IMR-90 (cell line): Measurements from ENCODE around the gene CELA1.

Experiments
- BHLHE40 ChIP-seq: fragments of 150-350 bp; IDR thresholded peaks from 2 replicates; pipeline ENCODE4 v1.6.1; 2016; ENCODE audit warnings: mild to moderate bottlenecking, low read depth, low read length
- CEBPB ChIP-seq: IDR thresholded peaks from 2 replicates; pipeline ENCODE4 v1.6.1; 2012; ENCODE audit warnings: low read depth, low read length, improper control_type of control experiment
- CHD1 ChIP-seq: IDR thresholded peaks from 2 replicates; pipeline ENCODE4 v1.6.1; 2012; ENCODE audit warnings: low read depth, low read length, improper control_type of control experiment
- FOS ChIP-seq: fragments of 150-350 bp; IDR thresholded peaks from 2 replicates; pipeline ENCODE4 v1.6.1; 2016; ENCODE audit warnings: low read depth, low read length
- MAFK ChIP-seq: IDR thresholded peaks from 2 replicates; pipeline ENCODE4 v1.6.1; 2012; ENCODE audit warnings: low read depth, low read length, improper control_type of control experiment
- MXI1 ChIP-seq: IDR thresholded peaks from 2 replicates; pipeline ENCODE4 v1.6.1; 2012; ENCODE audit warnings: low read depth, mild to moderate bottlenecking, low read length, moderate library complexity, borderline replicate concordance
- POLR2A ChIP-seq: IDR thresholded peaks from 2 replicates; pipeline ENCODE4 v1.6.1; 2012; ENCODE audit warnings: mild to moderate bottlenecking, low read depth, low read length
- RAD21 ChIP-seq: IDR thresholded peaks from 2 replicates; pipeline ENCODE4 v1.6.1; 2012; ENCODE audit warnings: low read length, improper control_type of control experiment
- RFX5 ChIP-seq: IDR thresholded peaks from 2 replicates; pipeline ENCODE4 v1.8.0; 2012; ENCODE audit warnings: low read depth, mild to moderate bottlenecking, low read length, moderate library complexity
- SMC3 ChIP-seq: fragments of 150-350 bp; IDR thresholded peaks from 2 replicates; pipeline ENCODE4 v1.6.1; 2016; ENCODE audit warnings: low read depth, mild to moderate bottlenecking, antibody characterized with exemption, low read length, moderate library complexity
- TF ChIP-seq, protein P1 (sequence below): conservative IDR thresholded peaks from 2 replicates; pipeline ENCODE4 v1.5.1; 2012; ENCODE audit warnings: mild to moderate bottlenecking, low read depth, low read length, improper control_type of control experiment
- TF ChIP-seq, protein P2 (sequence below): fragments of 150-350 bp; IDR thresholded peaks from 2 replicates; pipeline ENCODE4 v1.6.1; 2017; ENCODE audit warnings: mild to moderate bottlenecking, antibody characterized with exemption, low read length, low read depth
- TF ChIP-seq, protein P3 (sequence below): fragments of 150-350 bp; IDR thresholded peaks from 2 replicates; pipeline ENCODE4 v1.6.1; 2016; ENCODE audit warnings: low read depth, mild to moderate bottlenecking, low read length, moderate library complexity, borderline replicate concordance

DNA sequence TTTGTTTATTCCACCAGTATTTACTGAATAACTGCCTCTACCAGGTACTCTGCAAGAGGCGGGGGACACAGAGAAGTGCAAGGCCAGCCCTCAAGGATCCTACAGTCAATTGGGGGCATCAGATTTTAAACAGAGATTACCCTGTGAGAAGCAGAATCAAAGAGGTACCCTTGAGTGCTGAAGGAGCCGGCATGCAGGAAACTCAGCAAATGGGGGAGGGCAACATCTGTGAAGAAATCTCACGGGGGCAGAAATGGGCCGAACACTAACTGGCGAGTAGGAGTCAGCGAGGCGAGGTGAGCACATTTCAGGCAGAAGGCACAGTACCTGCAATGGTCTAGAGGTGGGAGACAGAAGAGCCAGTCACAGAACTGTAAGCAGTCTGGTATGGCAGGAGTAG is 35.7 kb upstream of the CELA1 start:
- TF ChIP-seq, protein P1, sequence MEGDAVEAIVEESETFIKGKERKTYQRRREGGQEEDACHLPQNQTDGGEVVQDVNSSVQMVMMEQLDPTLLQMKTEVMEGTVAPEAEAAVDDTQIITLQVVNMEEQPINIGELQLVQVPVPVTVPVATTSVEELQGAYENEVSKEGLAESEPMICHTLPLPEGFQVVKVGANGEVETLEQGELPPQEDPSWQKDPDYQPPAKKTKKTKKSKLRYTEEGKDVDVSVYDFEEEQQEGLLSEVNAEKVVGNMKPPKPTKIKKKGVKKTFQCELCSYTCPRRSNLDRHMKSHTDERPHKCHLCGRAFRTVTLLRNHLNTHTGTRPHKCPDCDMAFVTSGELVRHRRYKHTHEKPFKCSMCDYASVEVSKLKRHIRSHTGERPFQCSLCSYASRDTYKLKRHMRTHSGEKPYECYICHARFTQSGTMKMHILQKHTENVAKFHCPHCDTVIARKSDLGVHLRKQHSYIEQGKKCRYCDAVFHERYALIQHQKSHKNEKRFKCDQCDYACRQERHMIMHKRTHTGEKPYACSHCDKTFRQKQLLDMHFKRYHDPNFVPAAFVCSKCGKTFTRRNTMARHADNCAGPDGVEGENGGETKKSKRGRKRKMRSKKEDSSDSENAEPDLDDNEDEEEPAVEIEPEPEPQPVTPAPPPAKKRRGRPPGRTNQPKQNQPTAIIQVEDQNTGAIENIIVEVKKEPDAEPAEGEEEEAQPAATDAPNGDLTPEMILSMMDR, result no peak
- TF ChIP-seq MAFK (no peak), RAD21 (no peak), FOS (no peak), CHD1 (no peak), RFX5 (no peak), POLR2A (no peak), MXI1 (no peak), SMC3 (no peak), CEBPB (no peak), BHLHE40 (no peak)
- TF ChIP-seq, protein P2, sequence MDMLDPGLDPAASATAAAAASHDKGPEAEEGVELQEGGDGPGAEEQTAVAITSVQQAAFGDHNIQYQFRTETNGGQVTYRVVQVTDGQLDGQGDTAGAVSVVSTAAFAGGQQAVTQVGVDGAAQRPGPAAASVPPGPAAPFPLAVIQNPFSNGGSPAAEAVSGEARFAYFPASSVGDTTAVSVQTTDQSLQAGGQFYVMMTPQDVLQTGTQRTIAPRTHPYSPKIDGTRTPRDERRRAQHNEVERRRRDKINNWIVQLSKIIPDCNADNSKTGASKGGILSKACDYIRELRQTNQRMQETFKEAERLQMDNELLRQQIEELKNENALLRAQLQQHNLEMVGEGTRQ, result no peak
- TF ChIP-seq, protein P3, sequence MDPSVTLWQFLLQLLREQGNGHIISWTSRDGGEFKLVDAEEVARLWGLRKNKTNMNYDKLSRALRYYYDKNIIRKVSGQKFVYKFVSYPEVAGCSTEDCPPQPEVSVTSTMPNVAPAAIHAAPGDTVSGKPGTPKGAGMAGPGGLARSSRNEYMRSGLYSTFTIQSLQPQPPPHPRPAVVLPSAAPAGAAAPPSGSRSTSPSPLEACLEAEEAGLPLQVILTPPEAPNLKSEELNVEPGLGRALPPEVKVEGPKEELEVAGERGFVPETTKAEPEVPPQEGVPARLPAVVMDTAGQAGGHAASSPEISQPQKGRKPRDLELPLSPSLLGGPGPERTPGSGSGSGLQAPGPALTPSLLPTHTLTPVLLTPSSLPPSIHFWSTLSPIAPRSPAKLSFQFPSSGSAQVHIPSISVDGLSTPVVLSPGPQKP, result no peak
